ENCODE data around the gene TOGARAM1.
A peak's percentile ranks its signal among the peaks of the same experiment; 100 is the strongest.
"Not testable (repeated sequence)": the region's sequence is repeated elsewhere in the genome, so short reads cannot be mapped to it uniquely, and the experiment has no call there.

Gene TOGARAM1

GRCh38 chr14:45078323-45078722 is 116.3 kb downstream of the TOGARAM1 start:
- no peaks in the 10 kb centered on the region for H3K4me1 ChIP-seq (ENCODE audit: control insufficient read depth, insufficient read depth, low read length, poor library complexity, severe bottlenecking)
- no peak overlapping the region for H3K4me3 ChIP-seq (ENCODE audit: insufficient read depth, low read depth, low read length, poor library complexity, severe bottlenecking)
- no peaks in the 10 kb centered on the region for H3K9me3 ChIP-seq (ENCODE audit: control insufficient read depth, low read length)
- no peak for DNase-seq
- no peaks in the 10 kb centered on the region for H3K36me3 ChIP-seq (ENCODE audit: control insufficient read depth, insufficient read depth, low read length)
- no peak overlapping the region for H3K27ac ChIP-seq (ENCODE audit: insufficient read depth, low read length, poor library complexity, severe bottlenecking)
- no peaks in the 10 kb centered on the region for H3K27me3 ChIP-seq (replicated peaks; ENCODE audit: control insufficient read depth, insufficient read depth, low read length, poor library complexity, severe bottlenecking)

- not testable (repeated sequence) for H3K36me3 ChIP-seq (ENCODE audit: control insufficient read depth, insufficient read depth, low read length); DNase-seq; H3K4me1 ChIP-seq (ENCODE audit: control insufficient read depth, insufficient read depth, low read length, poor library complexity, severe bottlenecking); H3K27me3 ChIP-seq (replicated peaks; ENCODE audit: control insufficient read depth, insufficient read depth, low read length, poor library complexity, severe bottlenecking); H3K27ac ChIP-seq (ENCODE audit: insufficient read depth, low read length, poor library complexity, severe bottlenecking); H3K4me3 ChIP-seq (ENCODE audit: insufficient read depth, low read depth, low read length, poor library complexity, severe bottlenecking); H3K9me3 ChIP-seq (ENCODE audit: control insufficient read depth, low read length)
These were observed 118.5 kb downstream of the TOGARAM1 start for GRCh38 chr14:45080416-45080968.

- not testable (repeated sequence) for H3K9me3 ChIP-seq (ENCODE audit: control insufficient read depth, low read length); H3K4me3 ChIP-seq (ENCODE audit: insufficient read depth, low read depth, low read length, poor library complexity, severe bottlenecking); H3K36me3 ChIP-seq (ENCODE audit: control insufficient read depth, insufficient read depth, low read length); H3K4me1 ChIP-seq (ENCODE audit: control insufficient read depth, insufficient read depth, low read length, poor library complexity, severe bottlenecking); H3K27ac ChIP-seq (ENCODE audit: insufficient read depth, low read length, poor library complexity, severe bottlenecking); H3K27me3 ChIP-seq (replicated peaks; ENCODE audit: control insufficient read depth, insufficient read depth, low read length, poor library complexity, severe bottlenecking); DNase-seq
These were observed 119.1 kb downstream of the TOGARAM1 start for GRCh38 chr14:45081096-45081495.

- peaks cover 12% of the 10 kb centered on the region for H3K4me1 ChIP-seq (ENCODE audit: control insufficient read depth, insufficient read depth, low read length, poor library complexity, severe bottlenecking)
- H3K4me3 ChIP-seq (ENCODE audit: insufficient read depth, low read depth, low read length, poor library complexity, severe bottlenecking) = no peak overlapping the region
- no peak for DNase-seq
- H3K9me3 ChIP-seq (ENCODE audit: control insufficient read depth, low read length) = no peaks in the 10 kb centered on the region
- H3K36me3 ChIP-seq (ENCODE audit: control insufficient read depth, insufficient read depth, low read length) = no peaks in the 10 kb centered on the region
- no peaks in the 10 kb centered on the region for H3K27me3 ChIP-seq (replicated peaks; ENCODE audit: control insufficient read depth, insufficient read depth, low read length, poor library complexity, severe bottlenecking)
- no peak overlapping the region for H3K27ac ChIP-seq (ENCODE audit: insufficient read depth, low read length, poor library complexity, severe bottlenecking)
These were observed 120.4 kb downstream of the TOGARAM1 start for GRCh38 chr14:45082420-45082819.

- DNase-seq = no peak
- peak overlapping the region; percentile 75 for H3K4me3 ChIP-seq (ENCODE audit: insufficient read depth, low read depth, low read length, poor library complexity, severe bottlenecking)
- no peaks in the 10 kb centered on the region for H3K36me3 ChIP-seq (ENCODE audit: control insufficient read depth, insufficient read depth, low read length)
- peaks cover 18% of the 10 kb centered on the region for H3K4me1 ChIP-seq (ENCODE audit: control insufficient read depth, insufficient read depth, low read length, poor library complexity, severe bottlenecking)
- H3K9me3 ChIP-seq (ENCODE audit: control insufficient read depth, low read length) = no peaks in the 10 kb centered on the region
- peak overlapping the region; percentile 84 for H3K27ac ChIP-seq (ENCODE audit: insufficient read depth, low read length, poor library complexity, severe bottlenecking)
- no peaks in the 10 kb centered on the region for H3K27me3 ChIP-seq (replicated peaks; ENCODE audit: control insufficient read depth, insufficient read depth, low read length, poor library complexity, severe bottlenecking)
These were observed 121.6 kb downstream of the TOGARAM1 start for GRCh38 chr14:45083617-45083975.

- no peaks in the 10 kb centered on the region for H3K9me3 ChIP-seq (ENCODE audit: control insufficient read depth, low read length)
- peak within 1 kb of the TSS; percentile 75 for H3K4me3 ChIP-seq (ENCODE audit: insufficient read depth, low read depth, low read length, poor library complexity, severe bottlenecking)
- H3K4me1 ChIP-seq (ENCODE audit: control insufficient read depth, insufficient read depth, low read length, poor library complexity, severe bottlenecking) = peaks cover 18% of the 10 kb centered on the region
- no peaks in the 10 kb centered on the region for H3K27me3 ChIP-seq (replicated peaks; ENCODE audit: control insufficient read depth, insufficient read depth, low read length, poor library complexity, severe bottlenecking)
- H3K27ac ChIP-seq (ENCODE audit: insufficient read depth, low read length, poor library complexity, severe bottlenecking) = peak within 1 kb of the TSS; percentile 84
- peak; percentile 94 for DNase-seq
- no peaks in the 10 kb centered on the region for H3K36me3 ChIP-seq (ENCODE audit: control insufficient read depth, insufficient read depth, low read length)
These were observed 122.2 kb downstream of the TOGARAM1 start, which contains the start of gene PRPF39 for GRCh38 chr14:45083976-45084722. TSS of gene PRPF39 (plus strand) at chr14:45084116. CDS start at chr14:45095240, 11,124 bp downstream.

GRCh38 chr14:45084946-45085346 is 123.0 kb downstream of the TOGARAM1 start:
- no peaks in the 10 kb centered on the region for H3K27me3 ChIP-seq (replicated peaks; ENCODE audit: control insufficient read depth, insufficient read depth, low read length, poor library complexity, severe bottlenecking)
- H3K27ac ChIP-seq (ENCODE audit: insufficient read depth, low read length, poor library complexity, severe bottlenecking) = peak overlapping the region; percentile 84
- no peak for DNase-seq
- peaks cover 18% of the 10 kb centered on the region for H3K4me1 ChIP-seq (ENCODE audit: control insufficient read depth, insufficient read depth, low read length, poor library complexity, severe bottlenecking)
- no peaks in the 10 kb centered on the region for H3K36me3 ChIP-seq (ENCODE audit: control insufficient read depth, insufficient read depth, low read length)
- H3K4me3 ChIP-seq (ENCODE audit: insufficient read depth, low read depth, low read length, poor library complexity, severe bottlenecking) = peak overlapping the region; percentile 75
- no peaks in the 10 kb centered on the region for H3K9me3 ChIP-seq (ENCODE audit: control insufficient read depth, low read length)

GRCh38 chr14:45089813-45090212 is 127.8 kb downstream of the TOGARAM1 start:
- no peaks in the 10 kb centered on the region for H3K36me3 ChIP-seq (ENCODE audit: control insufficient read depth, insufficient read depth, low read length)
- H3K27me3 ChIP-seq (replicated peaks; ENCODE audit: control insufficient read depth, insufficient read depth, low read length, poor library complexity, severe bottlenecking) = no peaks in the 10 kb centered on the region
- no peak for DNase-seq
- H3K9me3 ChIP-seq (ENCODE audit: control insufficient read depth, low read length) = no peaks in the 10 kb centered on the region
- H3K4me3 ChIP-seq (ENCODE audit: insufficient read depth, low read depth, low read length, poor library complexity, severe bottlenecking) = no peak overlapping the region
- H3K4me1 ChIP-seq (ENCODE audit: control insufficient read depth, insufficient read depth, low read length, poor library complexity, severe bottlenecking) = peaks cover 18% of the 10 kb centered on the region
- H3K27ac ChIP-seq (ENCODE audit: insufficient read depth, low read length, poor library complexity, severe bottlenecking) = no peak overlapping the region

GRCh38 chr14:45091710-45092109 is 129.7 kb downstream of the TOGARAM1 start:
- Histone ChIP-seq H3K4me3 (ENCODE audit: insufficient read depth, low read depth, low read length, poor library complexity, severe bottlenecking) (no peak overlapping the region), H3K27ac (ENCODE audit: insufficient read depth, low read length, poor library complexity, severe bottlenecking) (no peak overlapping the region), H3K9me3 (ENCODE audit: control insufficient read depth, low read length) (no peaks in the 10 kb centered on the region), H3K27me3 (replicated peaks; ENCODE audit: control insufficient read depth, insufficient read depth, low read length, poor library complexity, severe bottlenecking) (no peaks in the 10 kb centered on the region), H3K36me3 (ENCODE audit: control insufficient read depth, insufficient read depth, low read length) (peaks cover 16% of the 10 kb centered on the region), H3K4me1 (ENCODE audit: control insufficient read depth, insufficient read depth, low read length, poor library complexity, severe bottlenecking) (peaks cover 9% of the 10 kb centered on the region)
- DNase-seq = no peak

GRCh38 chr14:45094275-45094674 is 132.3 kb downstream of the TOGARAM1 start:
- Histone ChIP-seq H3K4me1 (ENCODE audit: control insufficient read depth, insufficient read depth, low read length, poor library complexity, severe bottlenecking) (no peaks in the 10 kb centered on the region), H3K36me3 (ENCODE audit: control insufficient read depth, insufficient read depth, low read length) (peaks cover 25% of the 10 kb centered on the region), H3K27ac (ENCODE audit: insufficient read depth, low read length, poor library complexity, severe bottlenecking) (no peak overlapping the region)

More at GRCh38 chr14:45094275-45094674, 132.3 kb downstream of the TOGARAM1 start:
- Histone ChIP-seq H3K27me3 (replicated peaks; ENCODE audit: control insufficient read depth, insufficient read depth, low read length, poor library complexity, severe bottlenecking) (no peaks in the 10 kb centered on the region), H3K9me3 (ENCODE audit: control insufficient read depth, low read length) (no peaks in the 10 kb centered on the region), H3K4me3 (ENCODE audit: insufficient read depth, low read depth, low read length, poor library complexity, severe bottlenecking) (no peak overlapping the region)
- DNase-seq = no peak

Data from effector memory CD4-positive, alpha-beta T cell (primary cell).